HCT116 (cell line): ENCODE measurements around the gene SCD5. TPM values are rescaled to one million over a fixed set of nuclear protein-coding genes. Genes with fewer than 3 reads are reported as not detected.

ENCODE experiments used
- ATAC-seq: fragments of 200-7000 bp; cut with Tn5 transposase; 2 replicates; pipeline ENCODE4 v1.9.1; 2020; ENCODE audit warnings: mild to moderate bottlenecking, moderate library complexity
- BruUV-seq: library from RNA; stranded (reverse); fragments of 400-500 nt; replicated peaks from 2 replicates; lab custom pipeline; 2021; lab: Mats Ljungman, UMichigan
- CTCF ChIA-PET: fragments of 300-600 bp; sonication (Branson Sonifier 250); formaldehyde crosslinking; loops from one replicate; lab custom pipeline; 2021; ENCODE audit warnings: antibody characterized with exemption; lab: Charles Lee
- POLR2A ChIA-PET: fragments of 300-600, 350-600 bp; sonication (Branson Sonifier 250); formaldehyde crosslinking; loops from one replicate; lab custom pipeline; 2021; ENCODE audit warnings: antibody characterized with exemption; lab: Charles Lee
- RAD21 ChIA-PET, 2 experiments: fragments of 300-600 bp; sonication (Branson Sonifier 250); formaldehyde crosslinking; loops; one replicate each; lab custom pipeline; 2023; ENCODE audit warnings: low total read pairs in 2 of 2; ENCODE audit not compliant: uncharacterized antibody in 2 of 2, unreplicated experiment in 2 of 2, low non-redundant PET in 1 of 2; lab: Charles Lee
- DNase-seq: peaks from one replicate; pipeline ENCODE4 v3.0.0-alpha.2; 2010; ENCODE audit warnings: low read depth, low spot score
- H2AFZ ChIP-seq: fragments of 200-600 bp; shearing (Covaris generic), sonication (generic); 2 replicates; pipeline ENCODE4 v1.6.1; 2017; ENCODE audit warnings: low read depth, mixed run types, mixed read lengths, antibody characterized with exemption, low read length; ENCODE audit not compliant: poor library complexity, severe bottlenecking
- H3K27ac ChIP-seq: 2 replicates; pipeline ENCODE4 v1.5.1; 2012; ENCODE audit warnings: low read depth, low read length
- H3K27me3 ChIP-seq: fragments of 200-600 bp; sonication (generic); 2 replicates; pipeline ENCODE4 v1.6.1; 2016; ENCODE audit warnings: mixed run types, low read length, mixed read lengths; ENCODE audit not compliant: insufficient read depth
- H3K36me3 ChIP-seq, 2 experiments: fragments of 200-500 bp in 1 of 2; fragments of 200-600 bp in 1 of 2; sonication (Bioruptor generic) in 1 of 2; sonication (generic) in 1 of 2; 2 replicates each; pipeline versions ENCODE4 v1.5.1 to v1.6.1; 2014 to 2016; ENCODE audit warnings: low read length in 2 of 2, inconsistent platforms in 1 of 2, mixed read lengths in 1 of 2, mixed run types in 1 of 2; ENCODE audit not compliant: insufficient read depth in 2 of 2, control insufficient read depth in 1 of 2
- H3K4me1 ChIP-seq, 2 experiments: fragments of 200-600 bp in 1 of 2; sonication (generic) in 1 of 2; 2 replicates each; pipeline versions ENCODE4 v1.5.1 to v1.6.1; 2012 to 2017; ENCODE audit warnings: low read length in 2 of 2, inconsistent platforms in 1 of 2, mild to moderate bottlenecking in 1 of 2, mixed read lengths in 1 of 2, mixed run types in 1 of 2, moderate library complexity in 1 of 2; ENCODE audit not compliant: insufficient read depth in 2 of 2, control insufficient read depth in 1 of 2
- H3K4me2 ChIP-seq: fragments of 200-600 bp; sonication (generic); 2 replicates; pipeline ENCODE4 v1.6.1; 2017; ENCODE audit warnings: mixed run types, low read length, mixed read lengths
- H3K4me3 ChIP-seq, 2 experiments: fragments of 200-600 bp in 1 of 2; sonication (generic) in 1 of 2; replicated peaks in 1 of 2; 2 replicates each; pipeline ENCODE4 v1.5.1; 2011 to 2016; ENCODE audit warnings: low read length in 2 of 2, control low read depth in 1 of 2, low read depth in 1 of 2, mild to moderate bottlenecking in 1 of 2, mixed read lengths in 1 of 2, mixed run types in 1 of 2
- H3K79me2 ChIP-seq: fragments of 200-600 bp; sonication (generic); 2 replicates; pipeline ENCODE4 v1.6.1; 2017; ENCODE audit warnings: mild to moderate bottlenecking, mixed run types, low read length, moderate library complexity, mixed read lengths; ENCODE audit not compliant: insufficient read depth
- H3K9ac ChIP-seq: fragments of 200-600 bp; sonication (generic); 2 replicates; pipeline ENCODE4 v1.6.1; 2016; ENCODE audit warnings: low read length, mixed read lengths
- H3K9me2 ChIP-seq: fragments of 200-600 bp; sonication (generic), shearing (Covaris generic); 2 replicates; pipeline ENCODE4 v1.6.1; 2017; ENCODE audit warnings: mixed run types, mild to moderate bottlenecking, moderate library complexity; ENCODE audit not compliant: insufficient read depth
- H3K9me3 ChIP-seq, 2 experiments: fragments of 200-500 bp in 1 of 2; fragments of 200-600 bp in 1 of 2; sonication (Bioruptor generic) in 1 of 2; sonication (generic) in 1 of 2; 2 replicates each; pipeline ENCODE4 v1.6.1; 2014 to 2017; ENCODE audit warnings: low read length in 2 of 2, mixed read lengths in 2 of 2, inconsistent platforms in 1 of 2, low read depth in 1 of 2, mild to moderate bottlenecking in 1 of 2, mixed run types in 1 of 2, moderate library complexity in 1 of 2; ENCODE audit not compliant: control insufficient read depth in 1 of 2, insufficient read depth in 1 of 2
- H4K20me1 ChIP-seq: fragments of 200-600 bp; sonication (generic), shearing (Covaris generic); 2 replicates; pipeline ENCODE4 v1.6.1; 2017; ENCODE audit warnings: mixed run types, mild to moderate bottlenecking, moderate library complexity; ENCODE audit not compliant: insufficient read depth
- ATF3 ChIP-seq: IDR thresholded peaks from 2 replicates; pipeline ENCODE4 v1.6.1; 2012
- CBX3 ChIP-seq: IDR thresholded peaks from 2 replicates; pipeline ENCODE4 v1.6.1; 2012; ENCODE audit warnings: low read depth
- CEBPB ChIP-seq: IDR thresholded peaks from 2 replicates; pipeline ENCODE4 v1.6.1; 2012; ENCODE audit warnings: low read depth
- EGR1 ChIP-seq: IDR thresholded peaks from 2 replicates; pipeline ENCODE4 v1.6.1; 2012; ENCODE audit warnings: low read depth
- EZH2 ChIP-seq: fragments of 200-600 bp; sonication (generic); IDR thresholded peaks from 2 replicates; pipeline ENCODE4 v1.6.1; 2017; ENCODE audit warnings: antibody characterized with exemption, mixed run types
- FOSL1 ChIP-seq: IDR thresholded peaks from 2 replicates; pipeline ENCODE4 v1.6.1; 2012; ENCODE audit warnings: low read depth
- JUND ChIP-seq: IDR thresholded peaks from 2 replicates; pipeline ENCODE4 v1.6.1; 2012
- MAX ChIP-seq: IDR thresholded peaks from 2 replicates; pipeline ENCODE4 v1.6.1; 2012
- POLR2A ChIP-seq: IDR thresholded peaks from 2 replicates; pipeline ENCODE4 v1.7.0; 2011; ENCODE audit warnings: borderline replicate concordance; ENCODE audit not compliant: insufficient read depth, insufficient read length; ENCODE audit errors: extremely low read depth
- POLR2AphosphoS5 ChIP-seq: IDR thresholded peaks from 2 replicates; pipeline ENCODE4 v1.6.1; 2011; ENCODE audit warnings: mild to moderate bottlenecking, low read depth, low read length, moderate library complexity
- RAD21 ChIP-seq: IDR thresholded peaks from 2 replicates; pipeline ENCODE4 v1.6.1; 2012; ENCODE audit warnings: low read depth, mild to moderate bottlenecking
- SP1 ChIP-seq: IDR thresholded peaks from 2 replicates; pipeline ENCODE4 v1.6.1; 2012; ENCODE audit warnings: low read depth
- SRF ChIP-seq: IDR thresholded peaks from 2 replicates; pipeline ENCODE4 v1.6.1; 2012; ENCODE audit warnings: low read depth
- TCF7L2 ChIP-seq: IDR thresholded peaks from 2 replicates; pipeline ENCODE4 v1.7.0; 2011; ENCODE audit warnings: borderline replicate concordance, inconsistent platforms; ENCODE audit not compliant: insufficient read depth, insufficient read length; ENCODE audit errors: extremely low read depth
- YY1 ChIP-seq: IDR thresholded peaks from 2 replicates; pipeline ENCODE4 v1.6.1; 2011; ENCODE audit warnings: low read length, low read depth, moderate library complexity, mild to moderate bottlenecking; ENCODE audit not compliant: insufficient replicate concordance; ENCODE audit errors: extremely low read depth
- ZBTB33 ChIP-seq: IDR thresholded peaks from 2 replicates; pipeline ENCODE4 v1.6.1; 2011; ENCODE audit warnings: mild to moderate bottlenecking, low read length, moderate library complexity; ENCODE audit not compliant: insufficient replicate concordance; ENCODE audit errors: extremely low read depth
- ZNF274 ChIP-seq: fragments of 200-500 bp; sonication (Bioruptor generic); IDR thresholded peaks from 2 replicates; pipeline ENCODE4 v1.6.1; 2014; ENCODE audit warnings: mild to moderate bottlenecking, low read depth, low read length, inconsistent platforms
- intact Hi-C: fragments of 100-400 bp; cut with micrococcal nuclease; formaldehyde crosslinking; loops from 2 replicates; pipeline ENCODE4 v1.10.0; 2022
- total RNA-seq: library from RNA; stranded (reverse); gene quantifications from one replicate; pipeline ENCODE4 v1.2.1, GENCODE V29; 2021; ENCODE audit not compliant: unreplicated experiment

SCD5 gene
- total RNA-seq, 1 experiment from 2014 or later = 21.7 TPM

- ATAC-seq (no peak), DNase-seq (no peak)
- Histone ChIP-seq H3K27me3 (peaks cover 10% of the 10 kb centered on the region), H3K9me2 (no peaks in the 10 kb centered on the region), H4K20me1 (no peaks in the 10 kb centered on the region), H3K9me3 (no peaks in the 10 kb centered on the region), H3K36me3 (no peaks in the 10 kb centered on the region), H2AFZ (no peak overlapping the region), H3K9ac (no peak overlapping the region), H3K4me2 (no peak overlapping the region), H3K4me3 (no peak overlapping the region), H3K27ac (no peak overlapping the region), H3K79me2 (no peaks in the 10 kb centered on the region), H3K4me1 (no peaks in the 10 kb centered on the region)
- ChIA-PET RAD21 (no interaction called here), CTCF (no interaction called here), POLR2A (no interaction called here)
- no TSS peak for BruUV-seq
- TF ChIP-seq MAX (no peak), CBX3 (no peak), CEBPB (no peak), POLR2AphosphoS5 (no peak), YY1 (no peak), TCF7L2 (no peak), RAD21 (no peak), SRF (no peak), SP1 (no peak), POLR2A (no peak), JUND (no peak), EZH2 (no peak), EGR1 (no peak), ZNF274 (no peak), FOSL1 (no peak), ATF3 (no peak), ZBTB33 (no peak)
- intact Hi-C loops = no loop called here
Measured at GRCh38 chr4:82585690-82586435, 212.7 kb downstream of the SCD5 start.
